Measurements from ENCODE around the gene GRAMD1C. TPM values are rescaled to one million over a fixed set of nuclear protein-coding genes. Genes with fewer than 3 reads are reported as not detected.

The GRAMD1C gene
- total and polyA plus RNA-seq, 12 donors = 0.37 to 4.7 (median 1.2) TPM

- Histone ChIP-seq H3K27ac (no peak overlapping the region), H3K9me3 (no peaks in the 10 kb centered on the region), H3K4me1 (no peaks in the 10 kb centered on the region), H3K27me3 (no peaks in the 10 kb centered on the region), H3K4me3 (no peak overlapping the region), H3K36me3 (peaks cover 0 to 4% (median 0%) of the 10 kb centered on the region in 9 donors)
- ATAC-seq (no peak), DNase-seq (no peak)
- 91 to 95% methylated on average over 3 of the region's 3 CpGs for WGBS, 2 donors
- intact Hi-C loops (cut with DNase I) = no loop called here
- TF ChIP-seq, protein P1, sequence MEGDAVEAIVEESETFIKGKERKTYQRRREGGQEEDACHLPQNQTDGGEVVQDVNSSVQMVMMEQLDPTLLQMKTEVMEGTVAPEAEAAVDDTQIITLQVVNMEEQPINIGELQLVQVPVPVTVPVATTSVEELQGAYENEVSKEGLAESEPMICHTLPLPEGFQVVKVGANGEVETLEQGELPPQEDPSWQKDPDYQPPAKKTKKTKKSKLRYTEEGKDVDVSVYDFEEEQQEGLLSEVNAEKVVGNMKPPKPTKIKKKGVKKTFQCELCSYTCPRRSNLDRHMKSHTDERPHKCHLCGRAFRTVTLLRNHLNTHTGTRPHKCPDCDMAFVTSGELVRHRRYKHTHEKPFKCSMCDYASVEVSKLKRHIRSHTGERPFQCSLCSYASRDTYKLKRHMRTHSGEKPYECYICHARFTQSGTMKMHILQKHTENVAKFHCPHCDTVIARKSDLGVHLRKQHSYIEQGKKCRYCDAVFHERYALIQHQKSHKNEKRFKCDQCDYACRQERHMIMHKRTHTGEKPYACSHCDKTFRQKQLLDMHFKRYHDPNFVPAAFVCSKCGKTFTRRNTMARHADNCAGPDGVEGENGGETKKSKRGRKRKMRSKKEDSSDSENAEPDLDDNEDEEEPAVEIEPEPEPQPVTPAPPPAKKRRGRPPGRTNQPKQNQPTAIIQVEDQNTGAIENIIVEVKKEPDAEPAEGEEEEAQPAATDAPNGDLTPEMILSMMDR (IDR thresholded peaks at IDR 0.05) = no peak
Observed at GRCh38 chr3:113878403-113878802, 39.8 kb downstream of the GRAMD1C start.

- WGBS, 2 donors = 92% methylated on average over 28 to 30 of the region's 30 CpGs
- peaks cover 0 to 17% (median 0%) of the 10 kb centered on the region in 11 donors for H3K9me3 ChIP-seq
- intact Hi-C loops (cut with DNase I) = no loop called here
- ATAC-seq (no peak), DNase-seq (no peak)
- H3K27ac ChIP-seq = no peak overlapping the region
- TF ChIP-seq, protein P1 (IDR thresholded peaks at IDR 0.05) = no peak
- H3K36me3 ChIP-seq = peaks cover 0 to 15% (median 0%) of the 10 kb centered on the region in 9 donors
- no peaks in the 10 kb centered on the region for H3K4me1 ChIP-seq
- no peaks in the 10 kb centered on the region for H3K27me3 ChIP-seq
- no peak overlapping the region for H3K4me3 ChIP-seq
Observed at GRCh38 chr3:113885050-113885449, 46.5 kb downstream of the GRAMD1C start.

DNA sequence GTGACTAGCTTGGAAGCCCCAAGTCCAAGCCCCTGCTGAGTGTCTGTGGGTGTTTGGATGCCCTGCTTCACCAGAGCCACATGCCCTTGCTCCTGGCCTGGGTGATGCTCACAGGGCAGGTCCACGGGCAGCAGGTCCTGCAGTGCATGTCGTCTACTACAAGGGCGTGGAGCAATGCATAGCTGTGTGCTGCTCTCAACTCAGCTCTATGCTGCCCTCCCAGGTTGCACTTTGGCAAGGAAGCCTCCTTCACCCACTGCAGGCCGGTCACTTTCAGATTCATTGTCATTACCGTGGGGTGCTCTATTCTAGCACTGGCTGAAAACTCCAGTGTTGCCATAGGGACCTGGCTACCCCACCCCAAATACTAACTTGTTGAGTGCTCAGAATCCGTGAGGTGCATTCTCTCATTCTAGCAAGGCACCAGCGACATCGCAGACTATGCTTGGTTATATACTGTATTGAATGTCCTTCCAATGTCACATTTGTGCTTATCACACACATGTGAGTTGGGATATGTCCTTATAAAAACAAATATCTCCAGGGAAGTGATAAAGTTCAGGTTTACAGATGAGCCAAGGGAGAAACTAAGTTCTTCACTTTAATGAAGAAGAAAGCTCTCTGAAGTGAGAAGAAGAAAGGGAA, 51.8 kb downstream of the GRAMD1C start:
- H3K36me3 ChIP-seq = no peaks in the 10 kb centered on the region
- peak in 1 of 8 donors; percentile 24 for ATAC-seq
- TF ChIP-seq, protein P1 (IDR thresholded peaks at IDR 0.05) = no peak
- no peaks in the 10 kb centered on the region for H3K4me1 ChIP-seq
- no peak for DNase-seq
- intact Hi-C loops (cut with DNase I) = no loop called here
- H3K9me3 ChIP-seq = no peaks in the 10 kb centered on the region
- WGBS, 2 donors = 68 to 72% methylated on average over 8 of the region's 8 CpGs
- no peaks in the 10 kb centered on the region for H3K27me3 ChIP-seq
- H3K27ac ChIP-seq = no peak overlapping the region
- no peak overlapping the region for H3K4me3 ChIP-seq

- Histone ChIP-seq H3K9me3 (no peaks in the 10 kb centered on the region), H3K27me3 (no peaks in the 10 kb centered on the region), H3K4me3 (no peak overlapping the region), H3K27ac (no peak overlapping the region), H3K36me3 (no peaks in the 10 kb centered on the region), H3K4me1 (peaks cover 0 to 6% (median 0%) of the 10 kb centered on the region in 9 donors)
- intact Hi-C loops (cut with DNase I) = no loop called here
- ATAC-seq (no peak), DNase-seq (no peak)
- TF ChIP-seq, protein P1 (IDR thresholded peaks at IDR 0.05) = no peak
- WGBS, 2 donors = 86 to 90% methylated on average over 4 of the region's 4 CpGs
Observed at GRCh38 chr3:113894927-113895326, 56.3 kb downstream of the GRAMD1C start.
